NCI-H82 treated with DMSO at 0.1 percent for 48 hours (cell line): ENCODE data around the gene GTF2H4.
"Not testable (repeated sequence)": the region's sequence is repeated elsewhere in the genome, so short reads cannot be mapped to it uniquely, and the experiment has no call there.

Source experiments
- DNase-seq: peaks from one replicate; lab custom pipeline; 2025; ENCODE audit not compliant: unreplicated experiment; lab: John Stamatoyannopoulos, UW

GTF2H4 gene

GRCh38 chr6:30894381-30894780 lies 13.6 kb upstream of the GTF2H4 start:
- no peak for DNase-seq

GRCh38 chr6:30894935-30895334 lies 13.1 kb upstream of the GTF2H4 start:
- DNase-seq = no peak

- DNase-seq = no peak
Measured at GRCh38 chr6:30895343-30895742, 12.7 kb upstream of the GTF2H4 start.

GRCh38 chr6:30896541-30896940 lies 11.5 kb upstream of the GTF2H4 start:
- no peak for DNase-seq

GRCh38 chr6:30897882-30898281 lies 10.1 kb upstream of the GTF2H4 start:
- DNase-seq = no peak

GRCh38 chr6:30898750-30899360 lies 9.2 kb upstream of the GTF2H4 start:
- DNase-seq = no peak

GRCh38 chr6:30900863-30901417 lies 7.1 kb upstream of the GTF2H4 start:
- DNase-seq = no peak

- no peak for DNase-seq
Measured at GRCh38 chr6:30901436-30901835, 6.6 kb upstream of the GTF2H4 start.

- DNase-seq = not testable (repeated sequence)
Measured at GRCh38 chr6:30902196-30902595, 5.8 kb upstream of the GTF2H4 start.

- DNase-seq = no peak
Measured at GRCh38 chr6:30902709-30903108, 5.3 kb upstream of the GTF2H4 start.

GRCh38 chr6:30903236-30903635 lies 4.8 kb upstream of the GTF2H4 start:
- DNase-seq = no peak

GRCh38 chr6:30907290-30907757 lies 683 bp upstream of the GTF2H4 start:
- not testable (repeated sequence) for DNase-seq

- no peak for DNase-seq
Measured at GRCh38 chr6:30908700-30909099, 693 bp downstream of the GTF2H4 start.

GRCh38 chr6:30910473-30910872 lies 2.5 kb downstream of the GTF2H4 start:
- not testable (repeated sequence) for DNase-seq

- DNase-seq = no peak
Measured at GRCh38 chr6:30912746-30913520, 4.9 kb downstream of the GTF2H4 start.

GRCh38 chr6:30913721-30914075 lies 5.7 kb downstream of the GTF2H4 start:
- DNase-seq = no peak

GRCh38 chr6:30914076-30914853 lies 6.3 kb downstream of the GTF2H4 start, which contains the start of gene VARS2:
TSS of gene VARS2 (plus strand) at chr6:30914238. CDS start at chr6:30914837, 599 bp downstream.
- peak; percentile 78 for DNase-seq

GRCh38 chr6:30914854-30915590 lies 7.0 kb downstream of the GTF2H4 start:
- DNase-seq = no peak

GRCh38 chr6:30915591-30915946 lies 7.6 kb downstream of the GTF2H4 start:
- DNase-seq = peak; percentile 18

GRCh38 chr6:30917041-30917440 lies 9.0 kb downstream of the GTF2H4 start:
- DNase-seq = no peak

- DNase-seq = no peak
Measured at GRCh38 chr6:30917487-30917886, 9.5 kb downstream of the GTF2H4 start.
